Left lung (tissue), 10 donors: ENCODE results near the gene SF3B3. TPM values are rescaled to one million over a fixed set of nuclear protein-coding genes. Genes with fewer than 3 reads are reported as not detected.
"Not testable (repeated sequence)": the region's sequence is repeated elsewhere in the genome, so short reads cannot be mapped to it uniquely, and the experiment has no call there.

Experiments
- ATAC-seq: fragments of 200-7000 bp; cut with Tn5 transposase; one replicate; pipeline ENCODE4 v1.9.1; 2020; ENCODE audit warnings: moderate library complexity
- DNase-seq, 4 donors: peaks; one replicate each; pipeline ENCODE4 v3.0.0-alpha.2; 2013 to 2020
- H3K27ac ChIP-seq, 2 donors: fragments of 200-600 bp; sonication (generic) in 1 of 2; one replicate each; pipeline versions ENCODE4 v1.5.0 to v1.8.0; 2020 to 2021
- H3K27me3 ChIP-seq, 2 donors: fragments of 200-600 bp; sonication (generic) in 1 of 2; one replicate each; pipeline versions ENCODE4 v1.5.0 to v1.8.0; 2020 to 2021
- H3K36me3 ChIP-seq, 2 donors: fragments of 200-600 bp; sonication (generic) in 1 of 2; one replicate each; pipeline versions ENCODE4 v1.5.0 to v1.8.0; 2020 to 2021
- H3K4me1 ChIP-seq, 2 donors: fragments of 200-600 bp; one replicate each; pipeline ENCODE4 v1.8.0; 2021
- H3K4me3 ChIP-seq, 2 donors: fragments of 200-600 bp; sonication (generic) in 1 of 2; one replicate each; pipeline versions ENCODE4 v1.5.0 to v1.8.0; 2020 to 2021; ENCODE audit warnings: mild to moderate bottlenecking in 1 of 2
- H3K9me3 ChIP-seq, 2 donors: fragments of 200-600 bp; sonication (generic) in 1 of 2; one replicate each; pipeline versions ENCODE4 v1.5.0 to v1.8.0; 2020 to 2021
- intact Hi-C, 2 donors: fragments of 100-400 bp; cut with DNase I; formaldehyde crosslinking; loops; one replicate each; pipeline versions ENCODE4 v1.11.2 to v1.14.2; 2022
- polyA plus RNA-seq, 6 donors: library from polyadenylated mRNA; unstranded; fragments of 120-200 nt; gene quantifications; one replicate each; pipeline ENCODE4 v1.2.1, GENCODE V29; 2013; ENCODE audit not compliant: insufficient read length in 6 of 6
- total RNA-seq, 2 donors: library from RNA; stranded (reverse); fragmentation: NEBNext Ultra II Directional; extraction: Animal tissue kit (Norgen Biotek cat#: 25700); gene quantifications; one replicate each; pipeline ENCODE4 v1.2.1, GENCODE V29; 2021
- TF ChIP-seq, protein P1 (sequence below), 2 donors: fragments of 200-600 bp; sonication (generic) in 1 of 2; IDR thresholded peaks; one replicate each; pipeline versions ENCODE4 v1.5.0 to v1.8.0; 2021; ENCODE audit warnings: antibody characterized with exemption in 2 of 2
- donor health status: DM: no; HTN: yes; CAD: no.
- donor health status: DM: no; HTN: no; CAD: no.

SF3B3 gene
- total and polyA plus RNA-seq, 8 donors: 210 to 396 (median 366) TPM

DNA sequence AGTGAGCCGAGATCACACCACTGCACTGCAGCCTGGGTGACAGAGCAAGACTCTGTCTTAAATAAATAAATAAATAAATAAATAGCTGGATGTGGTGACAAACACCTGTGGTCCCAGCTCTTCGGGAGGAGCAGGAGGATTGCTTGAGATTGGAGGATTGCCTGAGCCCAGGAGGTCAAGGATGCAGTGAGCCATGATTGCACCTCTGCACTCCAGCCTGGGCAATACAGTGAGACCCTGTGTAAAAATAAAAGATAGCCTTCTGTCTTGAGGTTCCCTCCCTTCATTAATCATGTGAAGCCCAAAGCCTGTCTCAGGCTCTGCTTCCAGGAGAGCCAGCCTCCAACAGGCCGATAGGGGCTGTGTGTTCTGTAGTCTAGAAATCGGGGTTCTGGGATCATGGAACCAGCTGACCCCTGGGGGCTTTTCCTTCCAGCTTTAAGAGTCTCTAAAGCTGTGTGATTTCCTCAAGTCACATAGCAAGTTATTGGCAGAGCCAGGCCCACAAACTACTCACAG, 88.2 kb downstream of the SF3B3 start:
- Histone ChIP-seq H3K9me3 (no peaks in the 10 kb centered on the region), H3K4me1 (no peaks in the 10 kb centered on the region), H3K36me3 (no peaks in the 10 kb centered on the region), H3K4me3 (no peak overlapping the region), H3K27me3 (no peaks in the 10 kb centered on the region), H3K27ac (no peak overlapping the region)
- TF ChIP-seq, protein P1, sequence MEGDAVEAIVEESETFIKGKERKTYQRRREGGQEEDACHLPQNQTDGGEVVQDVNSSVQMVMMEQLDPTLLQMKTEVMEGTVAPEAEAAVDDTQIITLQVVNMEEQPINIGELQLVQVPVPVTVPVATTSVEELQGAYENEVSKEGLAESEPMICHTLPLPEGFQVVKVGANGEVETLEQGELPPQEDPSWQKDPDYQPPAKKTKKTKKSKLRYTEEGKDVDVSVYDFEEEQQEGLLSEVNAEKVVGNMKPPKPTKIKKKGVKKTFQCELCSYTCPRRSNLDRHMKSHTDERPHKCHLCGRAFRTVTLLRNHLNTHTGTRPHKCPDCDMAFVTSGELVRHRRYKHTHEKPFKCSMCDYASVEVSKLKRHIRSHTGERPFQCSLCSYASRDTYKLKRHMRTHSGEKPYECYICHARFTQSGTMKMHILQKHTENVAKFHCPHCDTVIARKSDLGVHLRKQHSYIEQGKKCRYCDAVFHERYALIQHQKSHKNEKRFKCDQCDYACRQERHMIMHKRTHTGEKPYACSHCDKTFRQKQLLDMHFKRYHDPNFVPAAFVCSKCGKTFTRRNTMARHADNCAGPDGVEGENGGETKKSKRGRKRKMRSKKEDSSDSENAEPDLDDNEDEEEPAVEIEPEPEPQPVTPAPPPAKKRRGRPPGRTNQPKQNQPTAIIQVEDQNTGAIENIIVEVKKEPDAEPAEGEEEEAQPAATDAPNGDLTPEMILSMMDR (IDR thresholded peaks at IDR 0.05): no peak
- intact Hi-C loops: no loop called here
- no peak for DNase-seq
- no peak for ATAC-seq

DNA sequence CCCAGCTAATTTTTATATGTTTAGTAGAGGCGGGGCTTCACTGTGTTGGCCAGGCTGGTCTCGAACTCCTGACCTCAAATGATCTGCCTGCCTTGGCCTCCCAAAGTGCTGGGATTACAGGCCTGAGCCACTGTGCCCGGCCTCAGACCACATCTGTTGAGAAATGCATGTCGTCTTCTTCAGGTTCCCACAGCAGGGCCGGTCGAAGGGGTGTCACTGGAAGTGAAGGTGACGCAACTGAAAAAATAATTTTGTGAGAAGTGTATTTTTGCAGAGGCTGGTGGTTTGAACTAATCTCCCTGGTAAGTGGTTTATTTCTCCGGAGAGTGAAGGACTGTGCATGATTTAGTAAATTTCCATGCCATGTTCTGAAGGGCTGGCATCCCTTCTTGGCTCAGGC, 89.3 kb downstream of the SF3B3 start:
- TF ChIP-seq, protein P1 (IDR thresholded peaks at IDR 0.05): no peak
- DNase-seq: no peak
- no peaks in the 10 kb centered on the region for H3K4me1 ChIP-seq
- no peaks in the 10 kb centered on the region for H3K27me3 ChIP-seq
- no peak overlapping the region for H3K4me3 ChIP-seq
- no peak overlapping the region for H3K27ac ChIP-seq
- no peaks in the 10 kb centered on the region for H3K9me3 ChIP-seq
- intact Hi-C loops: no loop called here
- no peak for ATAC-seq
- H3K36me3 ChIP-seq: no peaks in the 10 kb centered on the region

DNA sequence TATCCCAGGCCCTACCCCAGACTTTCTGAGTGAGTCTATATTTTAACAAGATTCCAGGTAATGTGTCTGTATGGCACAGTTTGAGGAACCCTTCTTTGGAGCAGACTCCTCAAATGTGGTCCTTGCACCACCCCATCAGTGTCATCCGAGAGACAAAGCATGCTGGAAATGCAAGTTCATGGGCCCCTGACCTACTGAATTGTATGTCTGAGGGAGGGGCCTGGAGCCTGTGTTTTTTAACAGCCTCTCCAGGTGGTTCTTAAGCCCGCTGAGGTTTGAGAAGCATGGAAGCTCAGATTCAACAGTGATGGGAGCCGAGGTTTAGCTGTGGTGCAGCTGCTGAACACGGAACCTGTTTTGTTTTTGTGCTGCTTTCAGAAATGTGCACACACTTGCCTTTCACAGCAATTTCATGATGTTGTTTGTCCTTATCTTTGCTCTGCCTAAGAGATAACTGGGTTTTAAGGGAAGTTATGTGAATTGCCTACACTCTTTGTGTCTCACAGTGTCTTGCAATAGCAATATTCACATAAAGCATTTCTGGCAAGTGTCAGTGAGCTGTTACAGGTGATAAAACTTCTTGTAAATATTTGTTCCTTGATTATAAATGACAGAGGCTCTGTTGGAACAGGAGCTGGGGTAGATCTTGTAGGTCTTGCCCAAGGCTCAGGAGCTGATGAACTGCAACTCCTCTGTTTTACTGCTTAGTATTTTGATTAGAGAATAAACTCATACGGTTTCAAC, 90.8 kb downstream of the SF3B3 start:
- intact Hi-C loops: no loop called here
- Histone ChIP-seq H3K27me3 (no peaks in the 10 kb centered on the region), H3K4me3 (no peak overlapping the region), H3K4me1 (no peaks in the 10 kb centered on the region), H3K36me3 (no peaks in the 10 kb centered on the region), H3K9me3 (no peaks in the 10 kb centered on the region), H3K27ac (no peak overlapping the region)
- DNase-seq (no peak), ATAC-seq (no peak)
- TF ChIP-seq, protein P1 (IDR thresholded peaks at IDR 0.05): no peak

DNA sequence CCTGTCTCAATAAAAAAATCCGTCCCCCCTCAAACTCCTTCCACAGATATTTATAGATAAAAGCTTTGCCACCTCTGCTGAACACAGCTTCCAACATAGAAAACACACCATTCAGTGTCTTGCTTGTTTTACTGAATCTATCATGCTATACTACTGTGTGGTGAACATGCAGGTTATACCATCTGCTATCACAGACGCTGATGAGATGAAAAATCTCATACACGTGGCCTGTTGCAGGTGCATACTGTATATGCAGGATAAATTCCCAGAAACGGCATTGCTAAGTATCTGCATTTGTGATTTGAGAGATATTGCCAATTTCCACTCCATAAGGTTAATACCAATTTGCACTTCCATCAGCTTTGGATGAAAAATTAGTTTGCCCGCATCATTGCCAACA, 92.3 kb downstream of the SF3B3 start:
- Histone ChIP-seq H3K27me3 (no peaks in the 10 kb centered on the region), H3K27ac (no peak overlapping the region), H3K9me3 (no peaks in the 10 kb centered on the region), H3K4me3 (no peak overlapping the region), H3K36me3 (no peaks in the 10 kb centered on the region), H3K4me1 (no peaks in the 10 kb centered on the region)
- no peak for DNase-seq
- TF ChIP-seq, protein P1 (IDR thresholded peaks at IDR 0.05): no peak
- intact Hi-C loops: no loop called here
- no peak for ATAC-seq

DNA sequence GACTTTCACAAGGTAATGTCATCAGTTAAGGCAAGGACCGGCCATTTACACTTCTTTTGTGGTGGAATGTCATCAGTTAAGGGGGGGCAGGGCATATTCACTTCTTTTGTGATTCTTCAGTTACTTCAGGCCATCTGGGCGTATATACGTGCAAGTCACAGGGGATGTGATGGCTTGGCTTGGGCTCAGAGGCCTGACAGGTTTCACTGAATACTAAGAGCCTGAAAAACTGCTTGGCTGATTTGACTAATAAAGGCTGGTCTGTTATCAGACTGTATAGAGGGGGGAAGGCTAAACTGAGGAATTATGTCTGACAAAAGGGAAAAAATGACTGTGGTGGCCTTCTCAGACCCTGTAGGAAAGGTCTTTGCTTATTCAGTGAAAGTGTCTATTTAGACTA, 98.2 kb downstream of the SF3B3 start:
- H3K36me3 ChIP-seq, intact Hi-C loops, H3K4me3 ChIP-seq, ATAC-seq, H3K9me3 ChIP-seq, DNase-seq, H3K27ac ChIP-seq, H3K27me3 ChIP-seq, H3K4me1 ChIP-seq: not testable (repeated sequence)

Other genes starting within 250 kb of the SF3B3 start
- gene AARS1, start 234.3 kb upstream of the SF3B3 start, total RNA-seq: 100 to 1,000 TPM; 100 to 111 TPM
- gene AARS1, start 234.3 kb upstream of the SF3B3 start, polyA plus RNA-seq: 10 to 100 TPM; 64.7 to 85.9 (median 73.9) TPM
- 10 to 100 TPM; 23.5 to 26.5 TPM for gene DDX19B, start 224.6 kb upstream of the SF3B3 start, total RNA-seq
- gene DDX19B, start 224.6 kb upstream of the SF3B3 start, polyA plus RNA-seq: 10 to 100 TPM; 32.4 to 37.5 (median 35.7) TPM
- 10 to 100 TPM; 28.8 to 31.7 TPM for gene DDX19A, start 176.9 kb upstream of the SF3B3 start, total RNA-seq
- gene DDX19A, start 176.9 kb upstream of the SF3B3 start, polyA plus RNA-seq: 10 to 100 TPM; 42.2 to 49.6 (median 46.2) TPM
- gene ST3GAL2, start 84.7 kb upstream of the SF3B3 start, total RNA-seq: 10 to 100 TPM; 28.7 to 35.1 TPM
- gene ST3GAL2, start 84.7 kb upstream of the SF3B3 start, polyA plus RNA-seq: 10 to 100 TPM; 25.3 to 38.5 (median 30.6) TPM
- 10 to 100 TPM; 20.4 to 20.7 TPM for gene FCSK, start 69.2 kb upstream of the SF3B3 start, total RNA-seq
- 10 to 100 TPM; 11.0 to 17.8 (median 14.3) TPM for gene FCSK, start 69.2 kb upstream of the SF3B3 start, polyA plus RNA-seq
- gene COG4, start 262 bp upstream of the SF3B3 start, total RNA-seq: 10 to 100 TPM; 58.5 to 66.7 TPM
- gene COG4, start 262 bp upstream of the SF3B3 start, polyA plus RNA-seq: 10 to 100 TPM; 56.0 to 64.0 (median 58.6) TPM
- gene IL34, start 122.7 kb downstream of the SF3B3 start, total RNA-seq: 1 to 10 TPM; 2.1 to 4.1 TPM
- under 1 TPM; 0.24 to 0.55 (median 0.42) TPM for gene IL34, start 122.7 kb downstream of the SF3B3 start, polyA plus RNA-seq
- 10 to 100 TPM; 58.1 to 96.3 TPM for gene MTSS2, start 162.2 kb downstream of the SF3B3 start, total RNA-seq
- 100 to 1,000 TPM in 4 of 6 donors, 10 to 100 TPM in 2; 95.3 to 106 (median 102) TPM for gene MTSS2, start 162.2 kb downstream of the SF3B3 start, polyA plus RNA-seq